Lower leg skin (tissue), 3 donors: Measurements from ENCODE around the gene RBKS.

Experiments
- CTCF ChIP-seq, 3 donors: fragments of 450-650 bp; IDR thresholded peaks; one replicate each; pipeline ENCODE4 v1.5.1; 2016; ENCODE audit warnings: antibody characterized with exemption in 3 of 3, mild to moderate bottlenecking in 3 of 3, moderate library complexity in 2 of 3
- POLR2A ChIP-seq, 2 donors: fragments of 450-650 bp; IDR thresholded peaks; one replicate each; pipeline ENCODE4 v1.6.1; 2016 to 2017; ENCODE audit warnings: antibody characterized with exemption in 2 of 2, mild to moderate bottlenecking in 1 of 2, moderate library complexity in 1 of 2

- TF ChIP-seq CTCF (IDR thresholded peaks at IDR 0.05) (no peak), POLR2A (IDR thresholded peaks at IDR 0.05) (no peak)
These were observed 152.4 kb downstream of the RBKS start for GRCh38 chr2:27737676-27738348.
